Measurements from ENCODE around the gene GIGYF2.

- TF ChIP-seq CTCF (conservative IDR thresholded peaks at IDR 0.05; ENCODE audit: low read length) (no peak), EZH2phosphoT487 (IDR thresholded peaks at IDR 0.05; ENCODE audit: borderline replicate concordance, low read depth, low read length) (no peak)
These were observed 187.6 kb downstream of the GIGYF2 start for GRCh38 chr2:232884549-232885263.
